Stimulated activated CD4-positive, alpha-beta T cell treated with anti-CD3 and anti-CD28 coated beads, Interleukin-12 subunit alpha, Interleukin-12 subunit beta, amount 100 ng/mL, for 48 hours (primary cell): ENCODE data around the gene BASP1.
"Not testable (repeated sequence)": the region's sequence is repeated elsewhere in the genome, so short reads cannot be mapped to it uniquely, and the experiment has no call there.

Source experiments
- DNase-seq, 3 donors: peaks; one replicate each; pipeline ENCODE4 v3.0.0-alpha.2; 2020; ENCODE audit warnings: low read depth in 2 of 3, low spot score in 1 of 3

The BASP1 gene

DNA sequence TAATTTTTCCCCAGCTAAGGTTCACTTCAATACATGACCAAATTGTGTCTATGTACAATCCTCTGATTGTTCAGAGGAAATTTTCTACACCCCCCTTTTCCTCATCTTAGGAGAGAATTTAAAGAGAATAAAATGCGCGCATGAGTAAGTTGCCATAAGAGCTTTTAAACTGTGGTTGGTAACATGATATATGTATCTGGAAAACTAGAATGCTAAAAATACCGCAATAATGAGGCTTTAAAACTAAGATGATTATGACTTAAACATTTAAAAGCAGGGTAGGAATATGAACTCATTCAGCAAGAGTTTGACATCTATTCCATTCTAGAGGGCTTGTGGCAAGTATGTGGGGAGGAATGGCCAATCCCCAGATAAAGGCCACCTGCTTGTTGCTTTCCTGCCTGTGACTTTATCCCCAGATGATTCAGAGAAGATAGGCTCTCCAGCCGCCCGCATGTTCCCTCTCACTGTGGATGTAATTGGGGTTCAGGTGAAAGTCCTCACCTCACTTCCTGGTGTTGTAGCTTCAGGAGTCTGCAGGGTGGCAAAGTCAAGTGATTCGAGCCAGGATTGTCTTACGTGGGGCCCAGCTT lies 26.5 kb upstream of the BASP1 start:
- DNase-seq = no peak

DNA sequence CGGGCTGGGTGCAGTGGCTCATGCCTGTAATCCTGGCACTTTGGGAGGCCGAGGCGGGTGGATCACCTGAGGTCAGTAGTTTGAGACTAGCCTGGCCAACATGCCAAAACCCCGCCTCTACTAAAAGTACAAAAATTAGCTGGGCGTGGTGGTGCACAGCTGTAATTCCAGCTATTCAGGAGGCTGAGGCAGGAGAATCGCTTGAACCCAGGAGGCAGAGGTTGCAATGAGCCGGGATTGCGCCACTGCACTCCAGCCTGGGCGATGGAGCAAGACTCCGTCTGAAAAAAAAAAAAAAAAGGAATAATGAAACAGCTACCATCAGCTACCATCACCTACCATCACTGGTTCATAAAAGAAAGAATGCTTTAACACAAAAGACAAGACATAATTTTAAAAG lies 25.9 kb upstream of the BASP1 start:
- DNase-seq = not testable (repeated sequence)

DNA sequence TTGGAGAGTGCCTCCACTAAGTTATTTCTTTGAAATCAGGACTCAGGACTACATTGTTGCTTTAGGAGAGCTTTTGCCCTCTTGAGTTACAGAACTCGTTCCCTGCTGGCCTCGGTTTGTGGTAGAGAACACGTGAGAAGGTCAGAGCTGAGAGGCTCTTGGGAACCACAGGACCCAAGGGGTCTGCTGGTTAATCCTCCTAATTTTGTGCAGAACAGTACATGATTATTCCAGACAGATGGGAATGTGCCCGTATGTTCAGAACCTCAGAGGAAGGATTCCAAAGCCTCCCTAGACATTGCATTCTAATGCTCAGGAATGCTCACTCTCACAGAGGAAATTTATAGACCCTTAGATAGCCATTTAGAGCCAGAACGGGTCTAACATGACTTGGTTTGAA lies 25.2 kb upstream of the BASP1 start:
- no peak for DNase-seq

DNA sequence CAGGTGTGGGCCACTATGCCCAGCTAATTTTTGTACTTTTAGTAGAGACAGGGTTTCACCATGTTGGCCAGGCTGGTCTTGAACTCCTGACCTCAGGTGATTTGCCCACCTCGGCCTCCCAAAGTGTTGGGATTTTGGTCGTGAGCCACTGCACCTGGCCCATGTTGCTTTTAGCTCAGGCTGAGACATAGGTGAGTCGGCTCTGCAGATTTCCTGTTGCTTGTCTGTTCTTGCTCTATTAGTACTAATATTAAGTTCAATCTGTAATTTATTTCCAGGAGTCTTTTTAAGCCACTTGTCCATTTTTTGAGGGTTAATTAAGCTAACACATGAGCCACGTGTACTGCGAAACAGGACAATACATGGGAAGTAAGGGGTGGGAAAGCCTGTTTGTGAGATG lies 21.4 kb upstream of the BASP1 start:
- no peak for DNase-seq

DNA sequence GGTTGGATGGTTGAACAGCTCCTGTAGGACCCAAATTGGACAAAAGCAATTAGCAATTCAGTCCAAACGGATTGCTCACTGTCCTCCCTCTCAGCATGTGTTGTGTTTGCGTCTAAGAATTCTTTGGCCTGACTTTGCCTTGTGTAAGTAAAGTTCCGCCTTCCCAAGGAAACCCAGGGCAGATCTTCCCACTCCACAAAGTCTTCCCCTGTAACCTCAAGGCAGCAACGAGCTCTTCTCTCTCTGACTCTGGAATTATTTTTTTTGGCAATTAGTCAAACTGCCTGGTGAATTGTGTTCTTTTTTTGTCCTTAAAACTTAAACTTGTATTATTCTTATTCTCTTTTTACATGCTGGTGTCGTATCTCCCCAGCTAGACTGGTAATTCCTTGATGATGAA lies 20.7 kb upstream of the BASP1 start:
- DNase-seq = no peak

DNA sequence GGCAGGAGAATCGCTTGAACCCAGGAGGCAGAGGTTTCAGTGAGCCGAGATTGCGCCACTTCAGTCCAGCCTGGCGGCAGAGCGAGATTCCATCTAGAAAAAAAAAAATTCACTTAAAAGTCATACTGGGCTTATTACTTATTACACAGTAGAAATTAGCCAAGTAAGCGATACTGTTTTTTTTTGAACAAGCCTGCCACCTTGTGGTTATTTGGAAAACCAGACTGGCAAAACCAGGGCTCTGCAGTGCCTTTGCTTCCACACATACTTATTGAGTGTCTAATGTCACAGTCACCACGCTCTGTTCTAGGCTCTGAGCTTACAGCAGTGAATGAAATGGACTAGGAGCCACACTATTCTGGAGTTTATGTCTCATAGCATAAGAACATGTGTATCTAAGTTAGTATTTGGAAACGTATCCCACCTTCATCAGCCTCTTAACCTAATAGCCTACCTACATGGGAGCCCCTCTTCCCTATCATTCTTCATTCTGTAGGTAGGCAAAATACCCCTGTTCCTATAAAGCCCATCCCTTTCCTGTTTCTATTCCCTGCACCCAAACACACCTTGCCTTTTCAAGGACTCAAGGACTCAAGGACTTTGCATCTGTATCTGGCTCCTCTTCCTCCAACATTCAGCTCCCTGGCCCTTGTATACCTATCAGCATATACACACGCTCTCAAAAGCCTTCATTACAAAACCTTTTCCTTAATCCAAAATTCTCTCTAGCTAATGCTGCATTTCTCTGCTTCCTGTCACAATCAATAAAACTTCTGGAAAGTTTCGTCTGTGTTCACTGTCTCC lies 13.9 kb upstream of the BASP1 start:
- DNase-seq = no peak

DNA sequence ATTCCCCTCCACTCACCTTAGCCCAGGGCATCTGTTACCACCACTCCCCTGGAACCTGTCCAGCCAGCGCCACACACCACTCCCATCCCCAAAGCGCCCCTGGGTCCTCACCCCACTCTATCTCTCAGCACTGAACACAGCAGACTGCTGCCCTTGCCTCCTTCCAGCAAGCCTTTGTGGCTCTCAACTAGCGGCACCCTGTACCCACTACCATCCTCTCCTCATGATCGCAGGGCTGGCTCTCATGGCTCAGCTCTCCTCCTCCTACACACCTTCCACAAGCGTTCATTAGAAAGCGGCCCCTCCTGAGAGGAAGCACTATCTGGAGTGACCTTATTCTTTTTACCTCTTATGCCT lies 13.3 kb upstream of the BASP1 start:
- DNase-seq = no peak

DNA sequence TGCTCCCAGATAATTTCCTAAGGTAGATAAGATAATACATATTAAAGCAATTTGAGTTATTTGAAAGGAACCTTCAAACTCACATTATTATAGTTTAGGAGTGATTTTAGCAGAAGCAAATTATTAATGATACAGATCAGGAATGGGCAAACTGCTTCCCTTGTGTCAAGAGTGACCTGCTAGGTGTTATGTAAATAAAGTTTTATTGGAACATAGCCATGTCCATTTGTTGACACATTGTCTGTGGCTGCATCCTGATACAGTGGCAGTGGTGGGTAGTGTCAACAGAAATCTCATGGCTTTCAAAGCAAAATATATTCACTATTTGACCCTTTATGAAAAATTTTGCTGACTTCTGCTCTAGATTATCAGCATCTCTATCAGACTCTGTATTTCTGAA lies 11.4 kb upstream of the BASP1 start:
- no peak for DNase-seq

DNA sequence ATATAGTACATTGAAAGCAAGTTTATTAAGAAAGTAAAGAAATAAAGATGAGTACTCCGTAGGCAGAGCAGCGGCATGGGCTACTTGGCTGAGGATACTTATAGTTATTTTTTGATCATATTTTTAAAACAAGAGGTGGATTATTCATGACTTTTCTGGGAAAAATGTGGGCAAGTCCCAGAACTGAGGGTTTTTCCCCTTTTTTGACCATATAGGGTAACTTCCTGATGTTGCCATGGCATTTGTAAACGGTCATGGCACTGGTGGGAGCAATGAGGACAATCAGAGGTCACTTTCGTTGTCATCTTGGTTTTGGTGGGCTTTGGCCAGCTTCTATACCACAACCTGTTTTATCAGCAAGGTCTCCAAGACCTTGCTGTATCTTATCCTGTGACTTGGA lies 5.2 kb upstream of the BASP1 start:
- no peak for DNase-seq

DNA sequence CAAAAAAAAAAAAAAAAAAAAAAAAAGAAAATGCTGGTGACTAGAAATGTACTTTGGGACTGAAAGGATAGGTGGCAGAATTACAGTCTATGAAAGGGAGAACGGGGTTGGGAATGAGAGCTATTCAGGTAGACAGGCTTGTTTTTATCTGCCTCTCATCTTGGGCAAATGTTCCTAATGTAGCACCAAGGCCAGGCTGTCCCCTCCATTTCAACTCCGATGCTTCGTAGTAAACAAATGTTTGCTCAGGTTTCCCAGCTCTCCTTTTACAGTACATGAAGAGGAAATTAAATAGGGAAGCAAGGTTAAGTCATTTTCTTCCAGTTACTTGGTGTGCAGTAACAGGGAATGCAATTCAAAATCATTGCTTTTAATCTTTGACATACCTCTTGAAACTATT lies 4.4 kb upstream of the BASP1 start:
- DNase-seq = no peak

DNA sequence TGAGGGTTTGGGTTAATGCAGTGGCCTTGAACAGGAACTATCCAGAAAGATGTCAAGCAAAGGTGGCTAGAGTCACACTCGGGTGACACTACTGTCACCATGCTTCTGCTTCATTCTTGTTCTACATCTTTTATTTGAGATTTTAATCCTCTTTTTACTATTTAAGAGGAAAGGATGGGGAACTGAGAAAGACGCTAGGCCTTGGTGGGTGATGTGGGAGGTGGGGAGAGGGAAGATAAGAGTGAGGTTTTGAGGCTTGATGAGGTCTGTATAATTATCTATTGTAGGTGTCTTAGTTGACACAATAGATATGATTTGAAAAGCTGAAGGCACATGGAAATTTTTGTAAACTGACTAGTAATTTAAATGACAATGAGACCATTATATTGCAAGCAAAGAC lies 3.5 kb upstream of the BASP1 start:
- DNase-seq = no peak

DNA sequence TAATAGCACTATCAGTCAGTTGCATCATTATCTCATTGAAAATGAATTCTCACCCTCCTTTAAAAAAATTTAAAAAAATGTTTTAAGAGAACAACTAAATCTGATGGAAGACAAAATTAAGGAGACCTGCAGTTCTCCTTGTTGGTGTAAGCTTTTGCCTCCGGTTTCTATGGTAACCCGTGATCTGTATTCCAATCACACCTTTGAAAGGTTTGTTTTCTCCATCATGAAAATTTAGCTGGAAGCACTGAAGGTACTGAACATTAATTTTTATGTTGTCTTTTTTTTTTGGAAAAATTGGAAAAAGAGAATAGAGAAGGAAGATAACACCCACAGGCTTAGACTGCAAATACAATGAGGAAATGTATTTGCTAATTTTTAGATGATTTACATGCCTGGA lies 2.5 kb upstream of the BASP1 start:
- no peak for DNase-seq

DNA sequence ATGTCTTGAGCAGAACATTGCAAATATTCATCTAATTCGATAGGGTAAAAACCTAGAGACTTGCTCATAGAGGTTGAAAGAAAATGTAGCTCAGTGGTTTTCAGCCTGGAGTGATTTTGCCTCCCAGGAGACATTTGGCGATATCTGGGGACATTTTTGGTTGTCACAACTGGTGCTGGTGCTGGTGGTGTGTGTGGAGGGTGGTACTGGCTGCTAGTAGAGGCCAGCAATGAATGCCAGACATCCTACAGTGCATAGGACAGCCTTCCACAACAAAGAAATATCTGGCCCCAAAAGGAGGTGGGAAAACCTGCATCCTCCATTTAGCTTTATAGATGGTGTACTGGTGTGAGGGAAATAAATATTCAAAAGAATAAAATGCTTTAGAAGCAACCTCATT lies 2.1 kb upstream of the BASP1 start:
- DNase-seq = no peak

DNA sequence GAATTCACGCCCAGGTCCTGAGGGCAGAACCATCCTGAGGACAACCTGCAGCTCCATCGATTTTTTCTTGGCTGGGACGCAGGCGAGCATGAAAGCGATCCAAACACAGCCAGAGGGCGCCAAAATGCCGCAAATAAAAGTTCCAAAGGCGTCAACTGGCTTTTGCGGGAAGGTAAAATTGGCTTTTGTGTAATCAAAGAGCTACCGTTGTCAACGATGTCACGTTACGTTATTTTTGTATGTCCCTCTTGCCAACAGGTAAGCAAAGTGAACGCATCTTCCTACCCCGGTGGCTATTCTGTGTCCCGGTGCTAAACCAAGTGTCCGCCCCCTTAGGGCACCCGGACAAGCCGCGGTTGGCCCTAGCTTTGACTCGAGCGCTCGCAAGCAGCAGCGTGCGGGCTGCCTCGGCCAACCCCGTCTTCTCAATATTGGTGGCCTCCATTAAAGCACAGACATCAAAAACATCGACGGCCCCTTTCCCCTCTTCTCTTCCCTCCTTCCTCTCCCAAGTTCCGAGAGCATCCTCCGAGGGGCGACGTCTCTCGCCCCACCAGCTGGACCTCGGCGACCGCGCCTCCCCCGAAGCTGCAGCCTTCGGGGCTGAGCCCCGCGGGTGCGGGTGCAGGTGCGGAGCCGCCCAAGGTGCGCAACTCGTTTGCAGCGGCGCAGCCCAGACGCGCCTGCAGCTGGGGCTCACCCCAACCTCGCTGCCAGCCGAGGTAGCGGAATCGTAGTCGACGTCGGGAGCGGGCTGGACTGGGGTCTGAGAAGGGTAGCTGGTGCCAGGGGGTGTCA lies 1.1 kb upstream of the BASP1 start:
- DNase-seq = peak; percentile 29 to 40 (median 38)

DNA sequence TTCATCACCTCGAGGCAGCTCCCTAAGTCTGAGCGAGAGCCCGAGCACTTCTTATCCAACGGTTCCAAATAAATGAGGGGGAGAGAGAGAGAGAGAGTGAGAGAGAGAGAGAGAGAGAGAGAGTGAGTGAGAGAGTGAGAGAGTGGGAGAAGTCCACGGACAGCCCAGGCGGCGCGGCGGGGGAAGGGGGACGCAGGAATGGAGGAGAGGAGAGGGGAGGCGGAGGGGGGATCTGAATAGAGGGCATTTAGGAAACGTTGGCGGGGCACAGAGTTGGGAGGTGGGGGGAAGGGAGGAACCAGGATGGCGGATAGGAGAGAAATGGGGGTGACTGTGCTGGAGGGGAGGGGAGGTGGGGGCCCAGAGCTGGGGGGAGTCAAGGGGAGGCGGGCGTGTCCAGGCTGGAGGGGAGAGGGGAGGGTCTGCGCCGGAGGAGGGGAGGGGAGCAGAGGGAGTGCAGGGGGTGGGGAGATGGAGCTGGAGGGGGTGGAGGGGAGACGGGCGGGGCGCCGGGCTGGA lies 398 bp upstream of the BASP1 start:
- no peak for DNase-seq

DNA sequence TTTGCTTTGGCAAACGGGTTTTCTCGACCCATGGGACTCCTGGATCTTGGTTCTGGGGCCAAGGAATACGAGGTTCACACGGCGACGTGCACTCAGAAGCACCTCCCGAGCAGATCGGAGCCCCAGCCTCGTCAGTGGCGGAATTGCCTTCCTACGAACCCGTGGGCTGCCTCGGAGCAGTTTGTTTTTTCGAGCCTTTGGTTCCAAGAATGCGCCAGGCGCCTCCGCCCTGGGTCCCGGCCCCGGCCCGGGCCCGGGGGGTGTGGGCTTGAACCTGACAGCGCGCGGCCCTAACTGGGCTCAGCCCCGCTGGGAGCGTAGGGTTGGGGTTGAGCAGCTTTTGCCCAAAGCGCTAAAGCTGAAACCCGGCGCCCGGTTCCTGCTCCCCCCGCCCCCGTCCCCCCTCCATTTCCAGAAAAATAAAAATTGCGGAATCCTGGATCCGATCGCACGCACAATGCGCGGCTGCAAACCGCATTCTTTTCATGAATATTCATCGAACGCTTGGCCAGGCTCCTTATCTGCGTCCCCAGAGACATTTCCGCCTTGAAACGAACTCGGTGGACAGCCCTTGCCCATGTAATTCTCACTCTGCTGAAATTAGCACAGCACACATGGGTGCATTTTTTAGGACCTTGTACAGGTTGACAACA lies 1.0 kb downstream of the BASP1 start:
- DNase-seq = no peak

DNA sequence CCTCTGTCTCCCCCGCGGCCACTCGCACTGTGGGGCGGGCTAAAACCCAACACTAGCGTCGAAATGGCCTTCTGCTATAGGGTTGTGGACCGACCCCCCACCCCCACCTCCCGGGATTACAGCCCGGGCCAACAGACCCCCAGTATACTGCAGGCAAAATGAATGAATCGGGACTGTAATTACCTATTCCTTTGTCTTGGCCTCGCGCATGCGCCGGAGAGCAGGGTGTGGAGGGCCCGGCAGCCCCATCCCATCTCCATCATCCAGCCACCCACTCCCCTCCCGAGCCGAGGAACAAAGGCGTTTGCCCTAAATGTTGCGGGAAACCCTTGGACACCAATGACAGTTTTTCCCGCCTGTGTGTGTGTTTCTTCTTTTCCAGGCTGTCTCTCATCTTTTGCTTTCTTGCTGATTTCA lies 1.6 kb downstream of the BASP1 start:
- DNase-seq = no peak

DNA sequence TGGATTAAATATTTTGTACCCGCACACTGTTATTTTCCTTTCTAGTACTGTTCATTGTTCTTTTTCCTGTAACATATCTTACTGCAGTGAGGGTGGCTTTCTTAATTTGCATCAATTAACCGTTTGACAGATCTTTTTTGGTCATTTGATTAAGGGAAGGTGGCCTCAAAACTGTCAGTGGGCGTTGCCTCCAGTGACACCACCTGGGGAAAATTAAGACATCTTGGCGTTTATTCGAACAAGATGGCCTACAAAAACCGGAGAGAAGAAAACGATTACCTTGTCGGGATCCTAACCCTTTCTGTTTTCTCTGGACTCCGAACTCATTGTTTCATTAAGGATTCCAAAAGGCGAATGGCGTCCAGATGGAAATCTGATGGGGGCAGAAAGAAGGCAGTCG lies 2.0 kb downstream of the BASP1 start:
- DNase-seq = no peak

DNA sequence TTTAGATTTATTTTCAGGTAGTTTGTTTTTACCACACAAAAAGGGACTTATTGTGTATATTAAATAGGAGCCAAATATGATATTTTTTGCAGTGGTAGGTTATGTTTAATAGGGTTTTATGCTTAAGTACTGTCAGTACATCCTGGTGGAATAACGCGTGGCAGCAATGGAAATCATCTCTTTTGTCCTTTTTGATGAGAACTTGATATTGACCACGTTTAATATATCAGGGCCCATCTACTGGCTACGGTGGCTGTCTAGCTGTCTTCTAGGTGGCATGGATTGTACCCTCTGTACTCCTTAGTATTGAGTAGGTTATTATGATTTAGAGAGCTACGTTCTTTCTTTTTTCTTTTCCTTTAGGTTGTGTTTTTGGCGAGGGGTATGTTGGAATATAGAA lies 2.6 kb downstream of the BASP1 start:
- no peak for DNase-seq

DNA sequence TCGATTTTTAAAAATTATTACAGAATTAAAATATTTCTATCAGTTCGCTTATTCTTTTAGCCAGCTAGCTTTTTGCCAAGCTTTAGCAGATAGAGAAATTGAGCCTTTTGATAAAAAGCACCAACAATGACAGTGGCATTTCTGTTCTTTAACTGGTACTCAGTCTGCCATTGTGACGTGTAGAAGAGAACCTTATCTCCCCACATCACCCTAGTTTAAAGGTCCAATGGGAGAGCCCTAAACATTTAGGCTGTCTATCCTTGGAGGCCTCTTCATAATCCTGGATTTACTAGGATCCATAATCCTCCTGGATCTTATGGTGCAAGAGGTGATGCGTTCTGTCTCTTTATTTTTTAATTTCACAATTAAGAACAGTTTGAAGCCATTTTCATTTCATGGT lies 3.0 kb downstream of the BASP1 start:
- DNase-seq = no peak

DNA sequence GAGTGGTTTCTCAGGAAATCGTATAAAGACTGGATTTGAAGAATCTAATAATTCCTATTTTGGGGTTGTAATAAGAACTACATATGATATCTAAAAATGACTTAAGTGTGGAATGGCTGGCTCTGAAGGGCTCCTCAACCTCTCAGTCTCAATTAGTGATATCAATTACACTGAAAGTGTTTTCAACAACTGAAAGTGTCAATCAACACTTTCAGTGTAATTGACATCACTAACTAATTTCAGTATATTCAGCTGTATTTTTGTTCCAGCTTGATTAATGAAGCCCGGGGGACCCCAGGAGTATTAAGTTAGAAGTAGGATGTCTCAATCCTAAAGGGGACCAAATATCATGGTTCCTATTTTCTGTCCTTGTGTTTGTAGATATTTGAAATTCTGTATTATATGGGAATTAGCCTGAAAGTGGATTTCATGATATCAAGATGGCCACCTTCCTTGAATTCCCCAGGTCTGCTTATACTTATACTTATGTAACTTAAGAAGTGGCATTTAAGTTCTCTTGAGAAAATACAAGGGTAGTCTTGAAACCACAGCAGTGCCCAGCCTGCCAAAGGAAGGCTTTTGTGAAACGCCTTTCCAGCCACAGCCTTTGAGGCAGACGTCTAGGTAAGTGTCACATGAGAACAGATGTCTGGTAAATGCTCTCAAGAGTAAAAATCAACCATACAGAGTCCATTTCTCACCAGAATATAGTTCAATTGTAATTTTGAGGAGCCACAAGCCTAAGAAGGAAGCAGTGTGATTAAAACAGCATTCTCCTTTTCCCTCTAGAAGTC lies 4.6 kb downstream of the BASP1 start:
- no peak for DNase-seq
